K562 (cell line): ENCODE data around the gene PTRH1. TPM values are rescaled to one million over a fixed set of nuclear protein-coding genes. Genes with fewer than 3 reads are reported as not detected.

Experiments used
- ATAC-seq: fragments of 200-7000 bp; cut with Tn5 transposase; 3 replicates; pipeline ENCODE4 v1.9.1; 2020; ENCODE audit warnings: moderate library complexity
- BruUV-seq: library from RNA; stranded (reverse); fragments of 400-500 nt; replicated peaks from 2 replicates; lab custom pipeline; 2021; lab: Mats Ljungman, UMichigan
- CTCF ChIA-PET: fragments of 300-600 bp; formaldehyde crosslinking; extraction: SDS; loops from one replicate; lab custom pipeline; 2021; ENCODE audit warnings: low intra/inter-chr PET ratio; lab: Yijun Ruan, JAX
- POLR2A ChIA-PET: fragments of 300-600, 350-650 bp; sonication (Branson Sonifier 250); formaldehyde crosslinking; extraction: SDS; loops from one replicate; lab custom pipeline; 2021; ENCODE audit warnings: antibody characterized with exemption, inconsistent platforms; lab: Yijun Ruan, JAX
- DNase-seq, 4 experiments: peaks; one replicate each; pipeline versions ENCODE4 v3.0.0 to v3.0.0-alpha.2; 2011 to 2018; ENCODE audit warnings: low spot score in 3 of 4, mixed read lengths in 3 of 4; ENCODE audit errors: extremely low read depth in 1 of 4
- FAIRE-seq: peaks from 2 replicates; lab custom pipeline; 2011; peaks lifted over from hg19 to GRCh38; lab: Jason Lieb, UNC
- H2AFZ ChIP-seq: 2 replicates; pipeline ENCODE4 v1.6.0; 2011; ENCODE audit warnings: low read depth, low read length, control low read depth, inconsistent platforms
- H3K27ac ChIP-seq: fragments of 200-600 bp; 3 replicates; pipeline ENCODE4 v1.8.0; 2011; ENCODE audit warnings: low read depth, mild to moderate bottlenecking, control low read depth, inconsistent platforms, low read length, moderate library complexity, mixed read lengths; ENCODE audit errors: extremely low read depth
- H3K27me3 ChIP-seq, 2 experiments: fragments of 300-600 bp in 1 of 2; 2 replicates in 1 of 2; 3 replicates in 1 of 2; pipeline versions ENCODE4 v1.6.0 to v1.8.0; 2011; ENCODE audit warnings: inconsistent platforms in 2 of 2, low read length in 2 of 2, mild to moderate bottlenecking in 1 of 2, mixed read lengths in 1 of 2, moderate library complexity in 1 of 2; ENCODE audit not compliant: control insufficient read depth in 2 of 2, insufficient read depth in 2 of 2
- H3K36me3 ChIP-seq: fragments of 300-600 bp; 3 replicates; pipeline ENCODE4 v1.8.0; 2011; ENCODE audit warnings: mild to moderate bottlenecking, low read length, inconsistent platforms; ENCODE audit not compliant: control insufficient read depth, insufficient read depth
- H3K4me1 ChIP-seq, 2 experiments: fragments of 200-600 bp in 1 of 2; replicated peaks in 1 of 2; 2 replicates in 1 of 2; 3 replicates in 1 of 2; pipeline versions ENCODE4 v1.5.1 to v1.8.0; 2011; ENCODE audit warnings: inconsistent platforms in 2 of 2, low read length in 2 of 2, mild to moderate bottlenecking in 1 of 2, mixed read lengths in 1 of 2, moderate library complexity in 1 of 2; ENCODE audit not compliant: control insufficient read depth in 2 of 2, insufficient read depth in 2 of 2
- H3K4me2 ChIP-seq: 2 replicates; pipeline ENCODE4 v1.6.1; 2011; ENCODE audit warnings: low read length, control low read depth, inconsistent platforms, mixed read lengths; ENCODE audit not compliant: insufficient read depth
- H3K4me3 ChIP-seq: fragments of 200-600 bp; sonication (generic), shearing (Covaris generic); 2 replicates; pipeline ENCODE4 v1.5.1; 2016; ENCODE audit warnings: control low read depth, inconsistent platforms
- H3K79me2 ChIP-seq: fragments of 200-600 bp; 3 replicates; pipeline ENCODE4 v1.8.0; 2011; ENCODE audit warnings: low read length, inconsistent platforms; ENCODE audit not compliant: control insufficient read depth, insufficient read depth
- H3K9ac ChIP-seq, 2 experiments: 2 replicates each; pipeline versions ENCODE4 v1.6.0 to v1.6.1; 2011; ENCODE audit warnings: low read depth in 2 of 2, low read length in 2 of 2, control low read depth in 1 of 2, inconsistent platforms in 1 of 2, mild to moderate bottlenecking in 1 of 2, mixed read lengths in 1 of 2; ENCODE audit not compliant: insufficient read depth in 1 of 2
- H3K9me1 ChIP-seq: one replicate; pipeline ENCODE4 v1.6.0; 2011; ENCODE audit warnings: inconsistent platforms, mild to moderate bottlenecking, low read length, moderate library complexity; ENCODE audit not compliant: control insufficient read depth, insufficient read depth
- H3K9me3 ChIP-seq: replicated peaks from 2 replicates; pipeline ENCODE4 v1.5.1; 2011; ENCODE audit warnings: low read depth, low read length, inconsistent platforms; ENCODE audit not compliant: control insufficient read depth, insufficient read depth
- H4K20me1 ChIP-seq: replicated peaks from 2 replicates; pipeline ENCODE4 v1.6.1; 2011; ENCODE audit warnings: low read length, inconsistent platforms, mixed read lengths; ENCODE audit not compliant: control insufficient read depth, insufficient read depth
- ASH1L ChIP-seq: fragments of 450-650 bp; IDR thresholded peaks from 2 replicates; pipeline ENCODE4 v1.6.1; 2018; ENCODE audit warnings: borderline replicate concordance, mild to moderate bottlenecking, low read depth; ENCODE audit not compliant: partially characterized antibody
- KHSRP ChIP-seq: fragments of 450-650 bp; IDR thresholded peaks from 2 replicates; pipeline ENCODE4 v1.6.1; 2017
- OTX1 ChIP-seq: fragments of 450-650 bp; formaldehyde crosslinking; IDR thresholded peaks from 2 replicates; pipeline ENCODE4 v1.4.0; 2022; ENCODE audit warnings: mild to moderate bottlenecking
- POLR2G ChIP-seq: fragments of 200-400 bp; formaldehyde crosslinking; IDR thresholded peaks from 2 replicates; pipeline ENCODE4 v1.6.1; 2017; ENCODE audit warnings: low read depth, mild to moderate bottlenecking, antibody characterized with exemption, low read length, moderate library complexity
- PRMT5 ChIP-seq: sonication (generic); formaldehyde crosslinking; IDR thresholded peaks from 2 replicates; pipeline ENCODE4 v1.5.0; 2020; ENCODE audit warnings: missing genetic modification reagents
- TSHZ1 ChIP-seq: fragments of 250-450 bp; sonication (Bioruptor Pico); IDR thresholded peaks from 2 replicates; pipeline ENCODE4 v1.4.0; 2020; ENCODE audit warnings: mild to moderate bottlenecking, moderate library complexity
- WHSC1 ChIP-seq: IDR thresholded peaks from one replicate; pipeline ENCODE4 v1.6.1; 2012; ENCODE audit warnings: low read length, control low read depth, inconsistent platforms
- ZFX ChIP-seq: sonication (generic); formaldehyde crosslinking; IDR thresholded peaks from 2 replicates; pipeline ENCODE4 v1.8.0; 2022; ENCODE audit warnings: mild to moderate bottlenecking, missing genetic modification reagents, moderate library complexity
- ZNF778 ChIP-seq: fragments of 450-650 bp; formaldehyde crosslinking; IDR thresholded peaks from 2 replicates; pipeline ENCODE4 v1.4.0; 2020; ENCODE audit warnings: mild to moderate bottlenecking, moderate library complexity
- ZSCAN29 ChIP-seq: fragments of 450-650 bp; IDR thresholded peaks from 2 replicates; pipeline ENCODE4 v1.6.1; 2017
- WGBS: fragments of 100-300 bp; shearing (Covaris generic); methylation state at CpG from one replicate; pipeline ENCODE4 v1.1.6; 2016; ENCODE audit warnings: low coverage, mixed read lengths; ENCODE audit not compliant: insufficient coverage; ENCODE audit errors: missing lambda C conversion rate; 5-methylcytosine and 5-hydroxymethylcytosine counted together
- in situ Hi-C: fragments of 300-500 bp; cut with MboI; formaldehyde crosslinking; loops from 4 replicates; pipeline ENCODE4 v1.15.0; 2018; ENCODE audit warnings: inconsistent platforms, mixed read lengths
- intact Hi-C: fragments of 100-400 bp; cut with micrococcal nuclease; formaldehyde crosslinking; loops from 2 replicates; pipeline ENCODE4 v1.14.2; 2022
- polyA plus RNA-seq, 8 experiments: library from polyadenylated mRNA; depleted of rRNA in 4 of 8; stranded (reverse) in 5 of 8; unstranded in 3 of 8; fragments of >200 nt; fragmentation: Nextera tagmentation in 2 of 8; fragmentation: Illumina TruSeq in 1 of 8; extraction: Ambion mirVana in 2 of 8; extraction: Trizol in 1 of 8; gene quantifications; 2 replicates each; pipeline versions ENCODE4 v1.2.1 to v1.2.3, GENCODE V29; 2011 to 2014; ENCODE audit warnings: inconsistent platforms in 1 of 8, missing spikeins in 1 of 8
- total RNA-seq, 7 experiments: library from RNA; depleted of rRNA in 6 of 7; stranded (reverse); fragments of >200 nt in 6 of 7; fragmentation: Illumina TruSeq in 2 of 7; extraction: Trizol in 2 of 7; gene quantifications; 2 replicates each; pipeline versions ENCODE4 v1.2.1 to v1.2.3, GENCODE V29; 2011 to 2021; ENCODE audit warnings: low replicate concordance in 1 of 7
- TF ChIP-seq, protein P1 (sequence below): fragments of 200-800 bp; sonication (Bioruptor generic); IDR thresholded peaks from 2 replicates; pipeline ENCODE4 v1.6.1; 2016; ENCODE audit warnings: missing genetic modification characterization, missing compliant biosample characterization

PTRH1 gene
- total and polyA plus RNA-seq, 9 of the 15 experiments (the other 6 are each of a cell fraction or from before 2014, with no cell fraction given): 0.63 to 43.1 (median 5.7) TPM

DNA sequence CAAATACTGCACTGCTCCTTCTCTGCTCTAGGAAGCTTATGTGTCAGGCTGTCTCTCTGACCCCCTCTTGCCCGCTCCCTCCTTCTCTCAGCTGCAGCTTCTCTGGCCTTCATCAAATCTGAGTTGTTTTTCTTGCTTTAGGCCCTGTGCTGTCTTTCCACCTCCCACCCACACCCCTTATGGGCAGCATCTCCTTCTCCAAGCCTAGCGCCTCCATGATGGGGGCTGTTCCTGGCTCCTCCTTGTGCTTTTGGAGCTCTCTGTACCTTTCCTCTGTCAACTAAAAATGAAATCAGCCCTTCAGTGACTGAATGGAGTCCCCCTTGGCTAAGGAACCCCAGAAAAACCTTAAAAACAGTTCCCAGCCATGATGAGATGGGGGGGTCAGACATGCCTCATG, 15.3 kb downstream of the PTRH1 start (continued):
- TF ChIP-seq TSHZ1 (CRISPR knock-in tag) (no peak), ASH1L (no peak)

DNA sequence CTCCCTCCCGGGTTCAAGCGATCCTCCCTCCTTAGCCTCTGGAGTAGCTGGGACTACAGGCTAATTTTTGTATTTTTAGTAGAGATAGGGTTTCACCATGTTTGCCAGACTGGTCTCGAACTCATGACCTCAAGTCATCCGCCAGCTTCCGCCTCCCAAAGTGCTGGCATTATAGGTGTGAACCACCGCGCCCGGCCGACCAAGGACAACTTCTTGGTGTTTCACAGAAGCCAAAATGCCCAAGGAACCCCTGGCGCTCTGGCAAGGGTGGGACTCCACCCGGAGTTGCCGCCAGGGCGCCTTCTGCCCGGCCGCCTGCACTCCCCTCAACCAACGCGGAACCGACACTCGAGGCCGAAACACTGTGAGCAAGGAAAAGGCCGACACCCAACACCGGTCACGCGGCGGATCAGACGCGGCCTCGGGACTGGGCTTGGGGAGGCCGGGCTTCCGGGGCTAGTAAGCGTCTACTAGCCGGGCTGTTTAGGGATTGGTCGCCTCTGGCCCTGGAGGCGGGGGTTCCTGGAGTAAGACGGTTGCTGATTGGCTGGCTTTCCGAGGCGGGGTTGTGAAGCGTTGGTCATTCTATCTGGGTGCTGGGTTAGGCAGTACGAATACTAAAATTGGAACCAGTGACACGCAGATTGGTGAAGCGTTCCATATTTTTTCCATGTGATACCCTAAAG, 16.3 kb downstream of the PTRH1 start:
- H3K9me3 ChIP-seq: no peaks in the 10 kb centered on the region
- in situ Hi-C loops (no loop called here), intact Hi-C loops (no loop called here)
- TSS peak; percentile 88 for BruUV-seq
- peaks cover 25 to 26% of the 10 kb centered on the region in 2 experiments for H3K4me1 ChIP-seq
- H3K79me2 ChIP-seq: no peaks in the 10 kb centered on the region
- FAIRE-seq (peak; percentile 95), DNase-seq (peak; percentile 98 to 100 (median 100)), ATAC-seq (peak; percentile 99)
- H3K4me3 ChIP-seq: peak overlapping the region; percentile 11; the same call in 1 of the 2 replicates
- WGBS: 15% methylated on average over 41 of the region's 41 CpGs
- H4K20me1 ChIP-seq: no peaks in the 10 kb centered on the region
- peak overlapping the region; percentile 60 to 91 for H3K9ac ChIP-seq
- H3K27me3 ChIP-seq: no peaks in the 10 kb centered on the region
- H3K27ac ChIP-seq: peak overlapping the region; percentile 84
- H2AFZ ChIP-seq: peak overlapping the region; percentile 87
- H3K4me2 ChIP-seq: peak overlapping the region; percentile 59
- H3K9me1 ChIP-seq: no peaks in the 10 kb centered on the region
- H3K36me3 ChIP-seq: no peaks in the 10 kb centered on the region
- POLR2A ChIA-PET: interaction anchor here (0.6 to 0.8 kb wide), 3 partner anchors 35 to 1297 kb away, joined by 3 to 5 read pairs (median 3); no protein-coding TSS in a partner anchor
- CTCF ChIA-PET: no interaction called here
- TF ChIP-seq ZFX: peak; percentile 99
- no peak for TF ChIP-seq ZNF778 (CRISPR knock-in tag)
- TF ChIP-seq, protein P1, sequence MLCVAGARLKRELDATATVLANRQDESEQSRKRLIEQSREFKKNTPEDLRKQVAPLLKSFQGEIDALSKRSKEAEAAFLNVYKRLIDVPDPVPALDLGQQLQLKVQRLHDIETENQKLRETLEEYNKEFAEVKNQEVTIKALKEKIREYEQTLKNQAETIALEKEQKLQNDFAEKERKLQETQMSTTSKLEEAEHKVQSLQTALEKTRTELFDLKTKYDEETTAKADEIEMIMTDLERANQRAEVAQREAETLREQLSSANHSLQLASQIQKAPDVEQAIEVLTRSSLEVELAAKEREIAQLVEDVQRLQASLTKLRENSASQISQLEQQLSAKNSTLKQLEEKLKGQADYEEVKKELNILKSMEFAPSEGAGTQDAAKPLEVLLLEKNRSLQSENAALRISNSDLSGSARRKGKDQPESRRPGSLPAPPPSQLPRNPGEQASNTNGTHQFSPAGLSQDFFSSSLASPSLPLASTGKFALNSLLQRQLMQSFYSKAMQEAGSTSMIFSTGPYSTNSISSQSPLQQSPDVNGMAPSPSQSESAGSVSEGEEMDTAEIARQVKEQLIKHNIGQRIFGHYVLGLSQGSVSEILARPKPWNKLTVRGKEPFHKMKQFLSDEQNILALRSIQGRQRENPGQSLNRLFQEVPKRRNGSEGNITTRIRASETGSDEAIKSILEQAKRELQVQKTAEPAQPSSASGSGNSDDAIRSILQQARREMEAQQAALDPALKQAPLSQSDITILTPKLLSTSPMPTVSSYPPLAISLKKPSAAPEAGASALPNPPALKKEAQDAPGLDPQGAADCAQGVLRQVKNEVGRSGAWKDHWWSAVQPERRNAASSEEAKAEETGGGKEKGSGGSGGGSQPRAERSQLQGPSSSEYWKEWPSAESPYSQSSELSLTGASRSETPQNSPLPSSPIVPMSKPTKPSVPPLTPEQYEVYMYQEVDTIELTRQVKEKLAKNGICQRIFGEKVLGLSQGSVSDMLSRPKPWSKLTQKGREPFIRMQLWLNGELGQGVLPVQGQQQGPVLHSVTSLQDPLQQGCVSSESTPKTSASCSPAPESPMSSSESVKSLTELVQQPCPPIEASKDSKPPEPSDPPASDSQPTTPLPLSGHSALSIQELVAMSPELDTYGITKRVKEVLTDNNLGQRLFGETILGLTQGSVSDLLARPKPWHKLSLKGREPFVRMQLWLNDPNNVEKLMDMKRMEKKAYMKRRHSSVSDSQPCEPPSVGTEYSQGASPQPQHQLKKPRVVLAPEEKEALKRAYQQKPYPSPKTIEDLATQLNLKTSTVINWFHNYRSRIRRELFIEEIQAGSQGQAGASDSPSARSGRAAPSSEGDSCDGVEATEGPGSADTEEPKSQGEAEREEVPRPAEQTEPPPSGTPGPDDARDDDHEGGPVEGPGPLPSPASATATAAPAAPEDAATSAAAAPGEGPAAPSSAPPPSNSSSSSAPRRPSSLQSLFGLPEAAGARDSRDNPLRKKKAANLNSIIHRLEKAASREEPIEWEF (CRISPR knock-in tag): peak; percentile 86; the same call in 1 of the 2 replicates
- no peak for TF ChIP-seq ZSCAN29
- TF ChIP-seq KHSRP: no peak
- TF ChIP-seq WHSC1: no peak
- no peak for TF ChIP-seq PRMT5
- peak; percentile 70; the same call in 1 of the 2 replicates for TF ChIP-seq OTX1
- peak; percentile 96 for TF ChIP-seq POLR2G
